ENCODE data around the gene CACNG4.

GRCh38 chr17:66952031-66952524, 12.4 kb upstream of the CACNG4 start:
- no peak for TF ChIP-seq CTCF (IDR thresholded peaks at IDR 0.05)
- TF ChIP-seq POLR2A (IDR thresholded peaks at IDR 0.05): no peak
- TF ChIP-seq EP300 (IDR thresholded peaks at IDR 0.05): no peak
